ENCODE measurements around the gene PKP4. TPM values are rescaled to one million over a fixed set of nuclear protein-coding genes. Genes with fewer than 3 reads are reported as not detected.

Gene PKP4
- total RNA-seq, 3 donors from 2014 or later = 62.1 to 138 (median 121) TPM

GRCh38 chr2:158570869-158571268 is 114.1 kb downstream of the PKP4 start:
- no peak for DNase-seq (ENCODE audit: low spot score in 2 of 2)
- TF ChIP-seq POLR2AphosphoS5 (IDR thresholded peaks at IDR 0.05) = no peak
- TF ChIP-seq CTCF (IDR thresholded peaks at IDR 0.05) = no peak
- intact Hi-C loops (cut with DNase I; ENCODE audit: low total_unique reads) = no loop called here

GRCh38 chr2:158573739-158574138 is 117.0 kb downstream of the PKP4 start:
- no peak for DNase-seq (ENCODE audit: low spot score in 2 of 2)
- Histone ChIP-seq H3K4me3 (no peak overlapping the region), H3K27me3 (no peaks in the 10 kb centered on the region), H3K4me1 (peaks cover 0 to 4% of the 10 kb centered on the region in 2 donors), H3K27ac (no peak overlapping the region), H3K36me3 (no peaks in the 10 kb centered on the region), H3K9me3 (no peaks in the 10 kb centered on the region)
- intact Hi-C loops (cut with DNase I; ENCODE audit: low total_unique reads) = no loop called here
- no peak for TF ChIP-seq POLR2AphosphoS5 (IDR thresholded peaks at IDR 0.05)
- TF ChIP-seq CTCF (IDR thresholded peaks at IDR 0.05) = no peak
- no peak for TF ChIP-seq POLR2A (IDR thresholded peaks at IDR 0.05)

More at GRCh38 chr2:158570869-158571268, 114.1 kb downstream of the PKP4 start:
- no peaks in the 10 kb centered on the region for H3K36me3 ChIP-seq
- H3K27ac ChIP-seq = no peak overlapping the region
- H3K4me3 ChIP-seq = no peak overlapping the region
- H3K27me3 ChIP-seq = no peaks in the 10 kb centered on the region
- no peaks in the 10 kb centered on the region for H3K9me3 ChIP-seq
- H3K4me1 ChIP-seq = peaks cover 0 to 4% of the 10 kb centered on the region in 2 donors

GRCh38 chr2:158575051-158575635 is 118.4 kb downstream of the PKP4 start:
- Histone ChIP-seq H3K27ac (no peak overlapping the region), H3K27me3 (no peaks in the 10 kb centered on the region), H3K4me1 (peaks cover 0 to 4% of the 10 kb centered on the region in 2 donors), H3K36me3 (no peaks in the 10 kb centered on the region), H3K4me3 (no peak overlapping the region), H3K9me3 (no peaks in the 10 kb centered on the region)
- no peak for TF ChIP-seq POLR2AphosphoS5 (IDR thresholded peaks at IDR 0.05)
- TF ChIP-seq CTCF (IDR thresholded peaks at IDR 0.05) = no peak
- TF ChIP-seq POLR2A (IDR thresholded peaks at IDR 0.05) = no peak
- DNase-seq (ENCODE audit: low spot score in 2 of 2) = no peak
- intact Hi-C loops (cut with DNase I; ENCODE audit: low total_unique reads) = no loop called here

- H3K27ac ChIP-seq = no peak overlapping the region
- peaks cover 0 to 4% of the 10 kb centered on the region in 2 donors for H3K4me1 ChIP-seq
- H3K27me3 ChIP-seq = no peaks in the 10 kb centered on the region
- no peak for DNase-seq (ENCODE audit: low spot score in 2 of 2)
- intact Hi-C loops (cut with DNase I; ENCODE audit: low total_unique reads) = no loop called here
- H3K4me3 ChIP-seq = no peak overlapping the region
- TF ChIP-seq CTCF (IDR thresholded peaks at IDR 0.05) (no peak), POLR2AphosphoS5 (IDR thresholded peaks at IDR 0.05) (no peak), POLR2A (IDR thresholded peaks at IDR 0.05) (no peak)
- no peaks in the 10 kb centered on the region for H3K36me3 ChIP-seq
- no peaks in the 10 kb centered on the region for H3K9me3 ChIP-seq
Measured at GRCh38 chr2:158577141-158577540, 120.4 kb downstream of the PKP4 start.

GRCh38 chr2:158578703-158579330 is 122.1 kb downstream of the PKP4 start:
- no peak for DNase-seq (ENCODE audit: low spot score in 2 of 2)
- Histone ChIP-seq H3K27ac (no peak overlapping the region), H3K4me3 (no peak overlapping the region), H3K4me1 (peaks cover 0 to 4% of the 10 kb centered on the region in 2 donors), H3K9me3 (no peaks in the 10 kb centered on the region), H3K36me3 (no peaks in the 10 kb centered on the region), H3K27me3 (no peaks in the 10 kb centered on the region)
- intact Hi-C loops (cut with DNase I; ENCODE audit: low total_unique reads) = no loop called here
- TF ChIP-seq CTCF (IDR thresholded peaks at IDR 0.05) (no peak), POLR2AphosphoS5 (IDR thresholded peaks at IDR 0.05) (no peak), POLR2A (IDR thresholded peaks at IDR 0.05) (no peak)
